GM12878 (cell line): Measurements from ENCODE around the gene ARL14EP. TPM values are rescaled to one million over a fixed set of nuclear protein-coding genes. Genes with fewer than 3 reads are reported as not detected.

Experiments used
- ATAC-seq: fragments of 200-7000 bp; cut with Tn5 transposase; 3 replicates; pipeline ENCODE4 v1.9.1; 2020; ENCODE audit warnings: mild to moderate bottlenecking, moderate library complexity
- BruUV-seq: library from RNA; stranded (reverse); fragments of 400-500 nt; replicated peaks from 2 replicates; lab custom pipeline; 2021; lab: Mats Ljungman, UMichigan
- CTCF ChIA-PET: fragments of 300-600 bp; sonication (Branson Sonifier 250); formaldehyde crosslinking; extraction: SDS; loops from one replicate; lab custom pipeline; 2021; ENCODE audit warnings: inconsistent platforms; lab: Yijun Ruan, JAX
- POLR2A ChIA-PET: fragments of 350-600 bp; formaldehyde crosslinking; extraction: SDS; loops from one replicate; lab custom pipeline; 2021; ENCODE audit warnings: inconsistent platforms; lab: Charles Lee
- RAD21 ChIA-PET: fragments of 300-600 bp; sonication (Branson Sonifier 250); formaldehyde crosslinking; loops from one replicate; lab custom pipeline; 2023; ENCODE audit warnings: antibody characterized with exemption; ENCODE audit not compliant: unreplicated experiment; lab: Charles Lee
- SMC1A ChIA-PET: fragments of 300-600 bp; sonication (Branson Sonifier 250); formaldehyde crosslinking; loops from one replicate; lab custom pipeline; 2023; ENCODE audit not compliant: unreplicated experiment, uncharacterized antibody; lab: Charles Lee
- DNase-seq: peaks from one replicate; pipeline ENCODE4 v3.0.0-alpha.2; 2011; ENCODE audit warnings: low read depth, low spot score
- FAIRE-seq: peaks from 3 replicates; lab custom pipeline; 2011; peaks lifted over from hg19 to GRCh38; lab: Jason Lieb, UNC
- H2AFZ ChIP-seq: 2 replicates; pipeline ENCODE4 v1.6.0; 2011; ENCODE audit warnings: low read depth, low read length, control low read depth; ENCODE audit not compliant: control insufficient read depth
- H3K27ac ChIP-seq: 2 replicates; pipeline ENCODE4 v1.5.1; 2011; ENCODE audit warnings: control low read depth; ENCODE audit not compliant: control insufficient read depth, insufficient read depth
- H3K27me3 ChIP-seq, 2 experiments: replicated peaks in 1 of 2; 2 replicates each; pipeline versions ENCODE4 v1.6.0 to v1.6.1; 2011; ENCODE audit warnings: low read length in 1 of 2; ENCODE audit not compliant: control insufficient read depth in 2 of 2, insufficient read depth in 2 of 2
- H3K36me3 ChIP-seq, 2 experiments: 2 replicates each; pipeline ENCODE4 v1.5.1; 2011; ENCODE audit warnings: low read length in 1 of 2; ENCODE audit not compliant: control insufficient read depth in 2 of 2, insufficient read depth in 2 of 2
- H3K4me1 ChIP-seq: 2 replicates; pipeline ENCODE4 v1.6.1; 2011; ENCODE audit warnings: mild to moderate bottlenecking, low read length, moderate library complexity, mixed read lengths; ENCODE audit not compliant: control insufficient read depth, insufficient read depth
- H3K4me2 ChIP-seq: 2 replicates; pipeline ENCODE4 v1.6.0; 2011; ENCODE audit warnings: control low read depth; ENCODE audit not compliant: control insufficient read depth, insufficient read depth
- H3K4me3 ChIP-seq: fragments of 200-600 bp; sonication (generic); 2 replicates; pipeline ENCODE4 v1.5.1; 2016
- H3K79me2 ChIP-seq: 2 replicates; pipeline ENCODE4 v1.6.0; 2011; ENCODE audit warnings: low read length; ENCODE audit not compliant: control insufficient read depth, insufficient read depth
- H3K9ac ChIP-seq: 2 replicates; pipeline ENCODE4 v1.8.0; 2011; ENCODE audit warnings: low read length, control low read depth, mixed read lengths; ENCODE audit not compliant: control insufficient read depth, insufficient read depth
- H3K9me3 ChIP-seq: replicated peaks from 3 replicates; pipeline ENCODE4 v1.5.1; 2011; ENCODE audit warnings: mild to moderate bottlenecking, low read length; ENCODE audit not compliant: control insufficient read depth, insufficient read depth
- H4K20me1 ChIP-seq: 2 replicates; pipeline ENCODE4 v1.6.0; 2011; ENCODE audit not compliant: control insufficient read depth, insufficient read depth
- ATF7 ChIP-seq: fragments of 450-650 bp; IDR thresholded peaks from 2 replicates; pipeline ENCODE4 v1.6.1; 2016; ENCODE audit warnings: low read depth, mild to moderate bottlenecking
- CBX3 ChIP-seq: fragments of 200-600 bp; sonication (generic); IDR thresholded peaks from 2 replicates; pipeline ENCODE4 v1.6.1; 2016; ENCODE audit warnings: low read depth, borderline replicate concordance
- CHD1 ChIP-seq: IDR thresholded peaks from 2 replicates; pipeline ENCODE4 v1.6.1; 2012; ENCODE audit warnings: low read depth, low read length, improper control_type of control experiment
- CREM ChIP-seq: IDR thresholded peaks from 2 replicates; pipeline ENCODE4 v1.6.1; 2014; ENCODE audit warnings: antibody characterized with exemption, low read depth
- ETV6 ChIP-seq, 2 experiments: fragments of 450-650 bp in 1 of 2; IDR thresholded peaks in 1 of 2; conservative IDR thresholded peaks in 1 of 2; 2 replicates each; pipeline ENCODE4 v1.6.1; 2014; ENCODE audit warnings: antibody characterized with exemption in 1 of 2, borderline replicate concordance in 1 of 2, low read depth in 1 of 2, mild to moderate bottlenecking in 1 of 2, moderate library complexity in 1 of 2
- FOS ChIP-seq: IDR thresholded peaks from 3 replicates; pipeline ENCODE4 v1.6.1; 2011; ENCODE audit warnings: borderline replicate concordance; ENCODE audit not compliant: insufficient read length; ENCODE audit errors: extremely low read depth
- FOXM1 ChIP-seq: IDR thresholded peaks from 2 replicates; pipeline ENCODE4 v1.6.1; 2012; ENCODE audit warnings: low read depth, mild to moderate bottlenecking, inconsistent platforms, low read length, moderate library complexity
- GABPA ChIP-seq: IDR thresholded peaks from 2 replicates; pipeline ENCODE4 v1.6.1; 2014; ENCODE audit warnings: antibody characterized with exemption, low read depth, mild to moderate bottlenecking, inconsistent platforms
- HDAC2 ChIP-seq: fragments of 200-600 bp; sonication (generic); IDR thresholded peaks from 2 replicates; pipeline ENCODE4 v1.6.1; 2017
- IKZF2 ChIP-seq, 2 experiments: fragments of 450-650 bp; IDR thresholded peaks; 2 replicates each; pipeline ENCODE4 v1.6.1; 2017; ENCODE audit warnings: mild to moderate bottlenecking in 2 of 2, moderate library complexity in 2 of 2
- KAT2A ChIP-seq: conservative IDR thresholded peaks from 2 replicates; pipeline ENCODE4 v1.6.1; 2011; ENCODE audit warnings: low read depth, low read length; ENCODE audit not compliant: control insufficient read depth
- MXI1 ChIP-seq: fragments of 150-350 bp; IDR thresholded peaks from 2 replicates; pipeline ENCODE4 v1.6.1; 2011; ENCODE audit warnings: low read depth, mild to moderate bottlenecking, inconsistent platforms, low read length, improper control_type of control experiment
- NR2C1 ChIP-seq: fragments of 450-650 bp; IDR thresholded peaks from 2 replicates; pipeline ENCODE4 v1.6.1; 2017; ENCODE audit warnings: antibody characterized with exemption, mild to moderate bottlenecking, moderate library complexity
- NR2F1 ChIP-seq: fragments of 450-650 bp; conservative IDR thresholded peaks from 2 replicates; pipeline ENCODE4 v1.6.1; 2017; ENCODE audit warnings: mild to moderate bottlenecking
- PAX8 ChIP-seq: fragments of 450-650 bp; IDR thresholded peaks from 2 replicates; pipeline ENCODE4 v1.6.1; 2017; ENCODE audit warnings: mild to moderate bottlenecking, moderate library complexity
- POU2F2 ChIP-seq: IDR thresholded peaks from 3 replicates; pipeline ENCODE4 v1.6.1; 2011; ENCODE audit warnings: low read depth, mild to moderate bottlenecking, low read length, borderline replicate concordance
- SMARCA5 ChIP-seq: fragments of 450-650 bp; IDR thresholded peaks from 2 replicates; pipeline ENCODE4 v1.6.1; 2017; ENCODE audit warnings: mild to moderate bottlenecking
- SREBF1 ChIP-seq: IDR thresholded peaks from 2 replicates; pipeline ENCODE4 v1.6.1; 2012; ENCODE audit warnings: mild to moderate bottlenecking, low read length
- TARDBP ChIP-seq: IDR thresholded peaks from 2 replicates; pipeline ENCODE4 v1.6.1; 2016; ENCODE audit warnings: borderline replicate concordance
- WRNIP1 ChIP-seq: IDR thresholded peaks from 2 replicates; pipeline ENCODE4 v1.6.1; 2011; ENCODE audit warnings: low read depth, low read length, improper control_type of control experiment, borderline replicate concordance
- ZNF217 ChIP-seq: fragments of 450-650 bp; IDR thresholded peaks from 2 replicates; pipeline ENCODE4 v1.6.1; 2017; ENCODE audit warnings: antibody characterized with exemption, mild to moderate bottlenecking
- WGBS: methylation state at CpG from one replicate; pipeline ENCODE4 v1.1.6; 2016; ENCODE audit warnings: low lambda C conversion rate; ENCODE audit not compliant: insufficient replicate concordance, insufficient coverage; ENCODE audit errors: missing lambda C conversion rate; 5-methylcytosine and 5-hydroxymethylcytosine counted together
- in situ Hi-C: fragments of 300-500 bp; cut with MboI; formaldehyde crosslinking; loops from 9 replicates; pipeline ENCODE4 v1.14.3; 2018; ENCODE audit warnings: mixed read lengths
- intact Hi-C: fragments of 100-400 bp; cut with micrococcal nuclease; formaldehyde crosslinking; loops from one replicate; pipeline ENCODE4 v1.14.2; 2022; ENCODE audit not compliant: unreplicated experiment
- polyA plus RNA-seq, 11 experiments: library from polyadenylated mRNA; depleted of rRNA in 4 of 11; unstranded in 6 of 11; stranded (reverse) in 5 of 11; fragments of >200 nt; fragmentation: Nextera tagmentation in 4 of 11; fragmentation: Illumina TruSeq in 1 of 11; extraction: Ambion mirVana in 4 of 11; extraction: Trizol in 1 of 11; gene quantifications; 1 replicate in 1 of 11; 2 replicates in 10 of 11; pipeline versions ENCODE4 v1.2.1 to v1.2.3, GENCODE V29; 2011 to 2016; ENCODE audit warnings: inconsistent platforms in 2 of 11, missing spikeins in 2 of 11, low read depth in 1 of 11
- total RNA-seq, 4 experiments: library from RNA; depleted of rRNA in 3 of 4; stranded (reverse); fragments of >200 nt in 3 of 4; fragmentation: Illumina TruSeq in 1 of 4; extraction: Trizol in 1 of 4; gene quantifications; 2 replicates each; pipeline versions ENCODE4 v1.2.1 to v1.2.3, GENCODE V29; 2013 to 2021
- TF ChIP-seq, protein P1 (sequence below): IDR thresholded peaks from 2 replicates; pipeline ENCODE4 v1.6.1; 2012; ENCODE audit warnings: low read depth, low read length, improper control_type of control experiment

The ARL14EP gene
- total and polyA plus RNA-seq, 10 of the 15 experiments (the other 5 are each of a cell fraction or from before 2014, with no cell fraction given), result 18.1 to 59.8 (median 42.8) TPM

DNA sequence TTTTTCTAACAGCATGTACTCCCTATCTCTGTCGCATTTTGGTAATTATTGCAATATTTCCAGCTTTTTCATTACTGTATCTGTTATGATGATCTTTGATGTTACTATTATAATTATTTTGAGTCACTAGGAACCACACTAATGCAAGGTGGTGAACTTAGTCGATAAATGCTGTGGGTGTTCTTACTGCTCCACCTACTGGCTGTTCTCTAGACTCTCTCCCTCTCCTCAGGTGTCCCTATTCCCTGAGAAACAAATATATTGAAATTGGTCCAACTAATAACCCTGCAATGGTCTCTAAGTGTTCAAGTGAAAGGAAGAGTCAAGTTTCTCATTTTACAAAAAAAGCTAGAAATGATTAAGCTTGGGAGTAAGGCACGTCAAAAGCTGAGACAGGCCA is 10.5 kb downstream of the ARL14EP start (continued):
- TF ChIP-seq NR2F1, result no peak

DNA sequence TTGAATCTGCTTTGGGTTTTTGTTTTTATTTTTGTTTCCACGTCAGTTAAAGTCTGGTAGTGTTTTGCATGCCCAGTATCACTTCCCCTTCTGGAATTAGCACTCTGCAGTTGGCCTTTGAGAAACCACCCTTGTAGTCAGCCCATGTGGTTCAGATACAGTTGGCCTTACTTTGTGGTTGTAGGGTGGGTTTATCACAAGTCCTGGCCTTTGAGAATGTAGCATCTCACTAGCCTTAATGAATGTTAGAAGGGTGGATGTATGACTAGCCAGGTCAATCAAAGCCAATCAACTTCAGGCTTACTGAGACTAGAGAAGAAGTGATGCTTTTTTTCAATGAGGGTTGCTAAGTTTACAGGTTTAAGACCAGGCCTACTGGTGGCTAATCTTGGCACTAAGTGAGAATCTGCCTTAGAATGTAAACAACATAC is 19.8 kb downstream of the ARL14EP start:
- RAD21 ChIA-PET, result interaction anchor here (3.6 kb wide), 1 partner anchor 19 kb away, joined by 38 read pairs; the partner anchor contains the start of gene ARL14EP
- peak; percentile 96 for ATAC-seq
- FAIRE-seq, result peak; percentile 94
- SMC1A ChIA-PET, result interaction anchor here (1.2 to 3.5 kb wide), 5 partner anchors 14 to 37 kb away, joined by 3 to 27 read pairs (median 17); no protein-coding TSS in a partner anchor
- in situ Hi-C loops (loop anchor here (25.0 kb wide), 1 partner anchor 1745 kb away; the partner anchor contains the start of gene RCN1), intact Hi-C loops (loop anchor here (2.0 to 10.0 kb wide), 3 partner anchors 20 to 312 kb away; partner anchors contain the start of gene ARL14EP)
- H3K4me1 ChIP-seq, result peaks cover 18% of the 10 kb centered on the region
- no peak overlapping the region for H3K4me3 ChIP-seq
- no peaks in the 10 kb centered on the region for H3K27me3 ChIP-seq
- no peaks in the 10 kb centered on the region for H4K20me1 ChIP-seq
- peak overlapping the region; percentile 49 for H2AFZ ChIP-seq
- BruUV-seq, result no TSS peak
- 0% methylated on average over 1 of the region's 1 CpG for WGBS
- peak overlapping the region; percentile 84 for H3K27ac ChIP-seq
- CTCF ChIA-PET, result interaction anchor here (1.5 to 3.3 kb wide), 4 partner anchors 9 to 215 kb away, joined by 6 to 20 read pairs (median 12); partner anchors contain the start of gene ARL14EP
- H3K4me2 ChIP-seq, result peak overlapping the region; percentile 73
- POLR2A ChIA-PET, result interaction anchor here (0.7 to 3.2 kb wide), 3 partner anchors 18 to 572 kb away, joined by 4 to 37 read pairs (median 6); partner anchors contain the start of gene ARL14EP
- H3K9me3 ChIP-seq, result no peaks in the 10 kb centered on the region
- H3K36me3 ChIP-seq, result 0 out of 4 replicates have a peak, but pooled peaks cover 0 to 3% of the 10 kb centered on the region in 2 experiments
- H3K9ac ChIP-seq, result peak overlapping the region; percentile 8; the same call in 1 of the 2 replicates
- peak; percentile 97 for DNase-seq
- no peaks in the 10 kb centered on the region for H3K79me2 ChIP-seq
- TF ChIP-seq SREBF1, result no peak
- TF ChIP-seq ZNF217, result no peak; the same call in 1 of the 2 replicates
- no peak; the same call in 1 of the 2 replicates for TF ChIP-seq MXI1
- TF ChIP-seq NR2C1, result peak; percentile 31; the same call in 1 of the 2 replicates
- TF ChIP-seq CBX3, result no peak
- TF ChIP-seq CREM, result peak; percentile 86; the same call in 1 of the 2 replicates
- no peak for TF ChIP-seq KAT2A
- no peak for TF ChIP-seq WRNIP1
- TF ChIP-seq POU2F2, result peak; percentile 99
- no peak; the same call in 1 of the 2 replicates for TF ChIP-seq SMARCA5
- TF ChIP-seq ATF7, result peak; percentile 77
- TF ChIP-seq IKZF2 (IDR thresholded peaks at IDR 0.05), result peak; percentile 93 to 95
- TF ChIP-seq CHD1, result no peak
- TF ChIP-seq TARDBP, result no peak
- TF ChIP-seq FOXM1, result peak; percentile 89
- TF ChIP-seq PAX8, result no peak
- TF ChIP-seq ETV6 (conservative IDR thresholded peaks at IDR 0.05 in 1 of 2, IDR thresholded peaks at IDR 0.05 in 1 of 2; ENCODE audit: borderline replicate concordance in 1 of 2, low read depth in 1 of 2), result peak in 1 of 2 experiments; percentile 80; a peak in 2 of 4 replicates
- TF ChIP-seq, protein P1, sequence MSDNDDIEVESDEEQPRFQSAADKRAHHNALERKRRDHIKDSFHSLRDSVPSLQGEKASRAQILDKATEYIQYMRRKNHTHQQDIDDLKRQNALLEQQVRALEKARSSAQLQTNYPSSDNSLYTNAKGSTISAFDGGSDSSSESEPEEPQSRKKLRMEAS, result peak; percentile 66
- no peak for TF ChIP-seq FOS
- TF ChIP-seq GABPA, result no peak
- no peak for TF ChIP-seq HDAC2
